LNCAP (cell line): ENCODE measurements around the gene CENPE.

Experiments used
- CTCF ChIP-seq: fragments of 450-650 bp; IDR thresholded peaks from 2 replicates; pipeline ENCODE4 v1.5.1; 2017; ENCODE audit warnings: mild to moderate bottlenecking

Gene CENPE

DNA sequence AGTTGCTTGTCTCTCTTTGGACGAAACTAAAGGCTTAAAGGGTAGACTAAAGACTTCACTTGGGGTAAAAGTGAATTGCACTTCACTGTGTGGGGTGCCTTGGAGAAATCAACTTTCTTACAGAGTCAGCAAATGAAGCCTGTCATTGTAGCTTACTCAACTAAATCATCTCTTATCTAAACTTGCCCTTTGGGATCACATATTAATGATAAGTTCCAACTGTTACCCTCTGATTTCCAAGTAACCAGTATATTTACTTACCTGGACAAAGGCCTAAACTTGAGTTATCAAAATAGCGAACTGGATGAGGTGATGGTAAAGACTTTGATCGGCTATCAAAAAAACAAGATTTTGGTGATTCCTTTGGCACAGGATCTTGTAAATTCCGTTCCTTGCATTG is 89.6 kb downstream of the CENPE start:
- no peak for TF ChIP-seq CTCF

GRCh38 chr4:103105558-103106356 is 92.4 kb downstream of the CENPE start:
- TF ChIP-seq CTCF: no peak

DNA sequence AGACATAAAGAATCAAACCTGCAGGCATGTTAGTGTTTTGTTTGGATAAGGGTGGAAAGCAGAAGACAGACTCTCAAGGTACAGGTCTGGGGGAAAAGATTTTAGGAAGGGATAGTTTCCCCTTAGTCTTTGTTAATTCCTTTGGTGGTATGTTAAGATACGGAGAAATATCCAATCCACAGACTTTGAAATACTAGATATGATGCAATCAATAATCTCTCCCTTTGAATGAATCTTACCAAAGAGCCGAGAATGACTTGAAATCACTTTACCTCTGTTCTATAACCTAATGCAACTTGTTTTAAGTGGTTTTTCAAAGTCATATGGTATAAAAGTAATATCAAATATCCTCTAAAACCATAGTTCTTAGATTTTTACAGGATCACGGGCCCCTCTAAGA is 93.3 kb downstream of the CENPE start:
- no peak for TF ChIP-seq CTCF

GRCh38 chr4:103100691-103101090 is 97.5 kb downstream of the CENPE start:
- no peak for TF ChIP-seq CTCF

- TF ChIP-seq CTCF: peak; percentile 60
Observed at GRCh38 chr4:103099691-103100392, 98.3 kb downstream of the CENPE start, which contains the start of gene BDH2. Gene BDH2 (minus strand): TSS chr4:103099834. CDS start chr4:103096254, 3,580 bp downstream.

- no peak for TF ChIP-seq CTCF
Observed at GRCh38 chr4:103098756-103099440, 99.2 kb downstream of the CENPE start.

DNA sequence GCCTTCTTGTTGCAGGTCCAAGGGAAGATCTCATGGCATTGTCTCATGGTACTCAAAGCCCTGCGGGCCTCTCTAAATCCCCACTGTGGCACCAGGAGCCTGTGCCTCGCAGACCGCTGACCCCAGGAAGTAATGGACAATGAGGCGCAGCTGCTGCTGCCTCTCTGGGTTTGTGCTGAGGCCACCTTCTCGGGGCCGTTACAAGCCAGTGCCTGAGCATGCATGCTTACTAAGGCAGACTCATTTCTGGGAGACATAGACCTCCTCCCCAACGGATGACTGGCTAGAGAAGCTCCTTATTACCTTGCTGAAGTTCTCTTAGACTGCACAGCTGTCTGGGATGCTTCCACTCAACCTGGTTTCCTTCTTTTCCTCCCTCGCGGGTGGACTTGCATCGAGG is 99.8 kb downstream of the CENPE start:
- TF ChIP-seq CTCF: no peak
